Retinal pigment epithelial cell (primary cell): ENCODE data around the gene CEP97.

Source experiments
- DNase-seq: peaks from one replicate; pipeline ENCODE4 v3.0.0-alpha.2; 2010; ENCODE audit warnings: low read depth
- H3K4me3 ChIP-seq: 2 replicates; pipeline ENCODE4 v1.5.1; 2011; ENCODE audit warnings: mild to moderate bottlenecking, low read length, control low read depth, moderate library complexity
- CTCF ChIP-seq: conservative IDR thresholded peaks from 2 replicates; pipeline ENCODE4 v1.5.1; 2011; ENCODE audit warnings: low read depth, low read length, control low read depth, inconsistent platforms

CEP97 gene

GRCh38 chr3:101803939-101804338, 79.5 kb downstream of the CEP97 start:
- DNase-seq: no peak
- no peak for TF ChIP-seq CTCF
- H3K4me3 ChIP-seq: no peak overlapping the region

GRCh38 chr3:101806491-101806890, 82.1 kb downstream of the CEP97 start:
- no peak overlapping the region for H3K4me3 ChIP-seq
- DNase-seq: no peak
- no peak for TF ChIP-seq CTCF

- H3K4me3 ChIP-seq: no peak overlapping the region
- DNase-seq: no peak
- no peak for TF ChIP-seq CTCF
These were observed 83.5 kb downstream of the CEP97 start for GRCh38 chr3:101807888-101808287.

GRCh38 chr3:101809178-101810021, 85.0 kb downstream of the CEP97 start:
- peak; percentile 69 for TF ChIP-seq CTCF
- no peak for DNase-seq
- H3K4me3 ChIP-seq: no peak overlapping the region

- no peak for DNase-seq
- TF ChIP-seq CTCF: no peak
- H3K4me3 ChIP-seq: no peak overlapping the region
These were observed 85.6 kb downstream of the CEP97 start for GRCh38 chr3:101810022-101810418.

- H3K4me3 ChIP-seq: no peak overlapping the region
- TF ChIP-seq CTCF: no peak
- no peak for DNase-seq
These were observed 87.5 kb downstream of the CEP97 start for GRCh38 chr3:101811875-101812274.

GRCh38 chr3:101812895-101813294, 88.5 kb downstream of the CEP97 start:
- no peak for DNase-seq
- H3K4me3 ChIP-seq: no peak overlapping the region
- no peak for TF ChIP-seq CTCF
